Stimulated activated CD4-positive, alpha-beta T cell treated with anti-CD3 and anti-CD28 coated beads, Interleukin-4, amount 100 ng/mL, for 4 hours (primary cell): ENCODE data around the gene ANKRD10.

Experiments used
- DNase-seq, 2 experiments: peaks; one replicate each; pipeline ENCODE4 v3.0.0-alpha.2; 2020

ANKRD10 gene

GRCh38 chr13:110828705-110829104, 86.2 kb downstream of the ANKRD10 start:
- DNase-seq, result no peak
